GM19099 (cell line): Measurements from ENCODE around the gene REPS2.

Source experiments
- POLR2A ChIP-seq: IDR thresholded peaks from 3 replicates; pipeline ENCODE4 v1.6.1; 2011; ENCODE audit warnings: low read depth; ENCODE audit not compliant: insufficient read length; ENCODE audit errors: extremely low read depth

Gene REPS2

GRCh38 chrX:17020851-17021821, 74.7 kb downstream of the REPS2 start:
- no peak for TF ChIP-seq POLR2A

GRCh38 chrX:17021851-17022604, 75.6 kb downstream of the REPS2 start:
- no peak for TF ChIP-seq POLR2A

DNA sequence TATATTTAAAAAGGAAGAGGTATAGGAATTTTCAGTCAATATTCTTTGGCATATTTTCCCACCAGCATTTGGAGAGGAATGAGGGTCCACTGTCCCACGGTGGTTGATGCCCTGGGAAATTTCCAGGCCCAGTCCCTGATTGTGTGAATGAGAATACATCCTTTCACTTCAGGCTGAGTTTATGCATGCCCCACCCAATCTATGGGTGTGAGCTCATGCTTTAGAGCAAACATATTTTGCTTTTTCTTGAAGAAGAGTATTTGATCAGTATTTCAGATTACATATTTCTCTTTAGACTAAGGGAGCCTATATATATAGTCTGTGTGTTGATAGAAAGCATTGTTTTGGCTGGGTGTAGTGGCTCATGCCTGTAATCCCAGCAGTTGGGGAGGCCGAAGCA, 77.2 kb downstream of the REPS2 start:
- no peak for TF ChIP-seq POLR2A

DNA sequence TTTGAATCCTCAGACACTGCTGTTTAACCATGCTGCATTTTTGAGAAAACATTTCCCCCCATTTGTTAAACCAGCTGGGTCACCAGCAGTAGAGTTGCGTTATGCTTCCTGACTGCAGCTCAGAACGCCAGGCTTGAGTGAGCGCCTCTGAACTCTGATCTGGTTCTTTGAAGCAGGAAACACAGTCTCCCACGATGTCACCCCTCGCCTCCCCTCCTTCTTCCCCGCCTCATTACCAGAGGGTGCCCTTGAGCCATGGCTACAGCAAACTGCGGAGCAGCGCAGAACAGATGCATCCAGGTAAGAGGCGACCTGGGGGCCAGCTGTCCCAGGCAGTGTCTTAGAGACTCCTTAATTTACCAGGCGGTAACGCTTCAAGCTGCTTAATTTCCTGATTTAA, 78.4 kb downstream of the REPS2 start:
- no peak for TF ChIP-seq POLR2A

GRCh38 chrX:17025621-17026302, 79.3 kb downstream of the REPS2 start:
- TF ChIP-seq POLR2A, result no peak

GRCh38 chrX:17027931-17028330, 81.5 kb downstream of the REPS2 start:
- TF ChIP-seq POLR2A, result no peak

DNA sequence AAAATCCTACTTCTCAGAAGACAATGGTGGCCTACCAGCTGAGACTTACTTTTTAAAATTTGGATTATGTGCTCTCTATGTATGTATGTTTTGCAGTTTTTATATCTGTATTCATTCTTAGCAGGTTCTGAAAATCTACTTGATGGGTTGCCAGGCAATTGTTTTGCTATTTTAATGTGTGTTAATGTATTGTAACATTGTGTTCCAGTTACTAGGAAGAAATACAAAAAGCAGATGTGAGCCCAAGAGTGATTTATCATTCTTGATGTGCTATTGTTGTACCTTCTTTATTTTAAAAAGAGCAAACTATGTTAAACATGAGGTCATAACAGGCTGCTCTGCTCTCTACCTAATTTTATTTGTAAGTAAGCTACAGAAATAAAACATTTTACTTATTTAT, 81.9 kb downstream of the REPS2 start:
- no peak for TF ChIP-seq POLR2A

DNA sequence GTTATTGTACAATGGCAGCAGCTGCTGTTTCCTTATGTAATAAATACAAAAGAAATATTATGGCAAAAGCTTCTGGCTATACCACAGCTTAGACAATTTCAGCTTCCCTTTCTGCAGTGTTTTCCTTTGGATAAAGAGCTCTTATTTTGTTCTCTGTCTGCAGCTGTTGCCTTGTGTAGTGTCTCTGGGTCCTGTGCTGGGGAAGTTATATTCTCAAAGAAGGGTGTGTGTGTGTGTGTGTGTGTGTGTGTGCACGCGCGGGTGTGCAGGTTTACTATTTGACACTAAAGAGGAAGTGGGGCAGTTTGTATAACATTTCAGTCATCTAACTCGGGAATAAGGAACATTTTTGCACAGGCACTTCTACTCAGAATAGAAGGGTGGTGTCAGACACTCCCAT, 83.6 kb downstream of the REPS2 start:
- no peak for TF ChIP-seq POLR2A

DNA sequence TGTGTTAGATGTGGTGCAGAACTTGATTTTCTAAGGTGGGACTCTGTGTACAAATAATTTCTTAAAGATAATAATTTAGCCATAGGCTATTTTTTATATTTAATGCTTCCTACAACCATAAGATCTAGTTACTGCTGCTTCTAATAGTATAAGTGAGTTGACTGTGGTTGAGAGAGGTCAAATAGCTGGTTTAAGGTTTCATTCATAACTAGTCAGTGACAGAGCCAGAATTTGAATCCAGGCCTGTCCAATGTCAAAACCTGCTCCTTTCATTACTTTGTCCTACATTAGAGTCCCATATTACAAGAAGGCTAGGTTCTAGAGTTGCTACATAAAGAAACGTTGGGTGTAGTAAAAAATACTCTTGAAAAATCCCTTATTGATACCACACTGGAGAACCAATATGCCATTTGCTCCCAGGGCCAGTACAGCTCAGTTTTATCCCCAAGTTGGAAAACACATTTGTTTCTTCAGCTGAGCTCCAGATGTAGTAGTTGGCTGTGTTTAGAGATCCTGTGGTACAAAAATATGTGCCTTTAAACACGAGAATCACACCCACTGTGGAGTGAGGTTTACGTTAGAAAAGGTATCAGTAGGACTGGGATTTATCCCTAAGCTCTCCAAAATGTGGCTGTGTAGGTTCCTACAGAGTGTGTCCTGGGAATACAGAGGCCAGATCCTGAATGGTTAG, 84.3 kb downstream of the REPS2 start:
- no peak for TF ChIP-seq POLR2A

DNA sequence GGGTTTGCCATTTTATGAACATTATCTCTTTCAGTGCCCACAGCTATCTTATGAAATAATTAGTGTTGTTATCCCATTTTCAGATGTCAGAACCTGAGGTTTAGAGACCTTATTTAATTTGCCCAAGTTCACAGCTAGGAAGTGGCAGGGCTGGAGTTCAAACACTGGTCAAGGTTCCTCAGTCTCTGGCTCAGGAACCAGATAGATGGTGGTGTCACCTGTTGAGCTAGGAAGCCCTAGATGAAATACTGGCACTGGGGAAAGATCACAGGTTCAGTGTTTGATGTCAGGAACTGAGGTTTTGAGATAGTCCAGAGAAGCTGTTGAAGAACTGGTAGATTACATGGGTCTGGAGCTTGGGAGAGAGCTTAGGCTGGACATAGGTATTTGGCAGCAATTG, 85.4 kb downstream of the REPS2 start:
- no peak for TF ChIP-seq POLR2A

GRCh38 chrX:17032351-17032750, 85.9 kb downstream of the REPS2 start:
- no peak for TF ChIP-seq POLR2A

- no peak for TF ChIP-seq POLR2A
Observed at GRCh38 chrX:17033225-17033624, 86.8 kb downstream of the REPS2 start.

DNA sequence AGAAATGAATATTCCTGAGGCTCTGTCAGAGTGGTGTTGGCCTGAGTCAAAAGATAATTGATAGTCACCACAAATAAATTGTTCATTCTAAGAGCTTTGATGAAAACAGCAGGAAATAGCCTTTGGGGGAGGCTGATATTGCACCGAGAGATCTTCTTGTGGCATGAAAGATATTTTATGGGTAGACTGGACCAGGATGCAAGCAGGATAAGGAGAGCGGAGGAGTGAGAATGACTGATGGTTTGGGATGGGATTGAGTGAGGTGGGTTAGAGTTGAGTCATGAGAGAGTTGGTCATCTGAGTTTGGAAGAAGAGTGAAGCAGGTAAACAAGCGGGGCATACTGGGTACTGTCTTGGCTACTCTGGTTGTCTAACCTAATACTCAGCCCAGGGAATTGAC, 88.7 kb downstream of the REPS2 start:
- TF ChIP-seq POLR2A, result no peak

- no peak for TF ChIP-seq POLR2A
Observed at GRCh38 chrX:17036171-17036961, 89.9 kb downstream of the REPS2 start.
